Suppressor macrophage treated with lipopolysaccharide for 1 hour (primary cell): ENCODE data around the gene PBXIP1.

ENCODE experiments used
- DNase-seq, 3 donors: peaks; one replicate each; pipeline ENCODE4 v3.0.0-alpha.2; 2020 to 2022

Gene PBXIP1

GRCh38 chr1:154955718-154956543 is at the start of gene PBXIP1:
TSS of gene PBXIP1 (minus strand) at chr1:154956099. CDS start at chr1:154953721, 2,378 bp downstream.
- peak; percentile 86 to 90 (median 89) for DNase-seq

- peak in 2 of 3 donors; percentile 55 to 64 for DNase-seq
These were observed 49.4 kb upstream of the PBXIP1 start for GRCh38 chr1:155005076-155006011.

- peak in 1 of 3 donors; percentile 20 for DNase-seq
These were observed 48.6 kb upstream of the PBXIP1 start for GRCh38 chr1:155004352-155005075.

- DNase-seq = peak in 1 of 3 donors; percentile 21
These were observed 48.0 kb upstream of the PBXIP1 start for GRCh38 chr1:155003766-155004351.

GRCh38 chr1:155003227-155003765 is 47.4 kb upstream of the PBXIP1 start:
- peak in 1 of 3 donors; percentile 18 for DNase-seq

GRCh38 chr1:155002464-155003226 is 46.7 kb upstream of the PBXIP1 start, which contains the start of gene ZBTB7B:
TSS of gene ZBTB7B (plus strand) at chr1:155002802. CDS start at chr1:155014661, 11,859 bp downstream.
- DNase-seq = peak in 2 of 3 donors; percentile 50 to 62

GRCh38 chr1:155001675-155002463 is 46.0 kb upstream of the PBXIP1 start:
- peak; percentile 99 to 100 (median 99) for DNase-seq

GRCh38 chr1:155001425-155001674 is 45.5 kb upstream of the PBXIP1 start:
- DNase-seq = no peak

GRCh38 chr1:155000726-155001424 is 45.0 kb upstream of the PBXIP1 start:
- DNase-seq = peak; percentile 81 to 92 (median 81)

GRCh38 chr1:155000411-155000725 is 44.5 kb upstream of the PBXIP1 start:
- DNase-seq = no peak

- DNase-seq = no peak
These were observed 43.9 kb upstream of the PBXIP1 start for GRCh38 chr1:154999571-155000410.

- DNase-seq = peak; percentile 64 to 79 (median 68)
These were observed 43.1 kb upstream of the PBXIP1 start for GRCh38 chr1:154998818-154999570.

- DNase-seq = no peak
These were observed 42.4 kb upstream of the PBXIP1 start for GRCh38 chr1:154998201-154998780.

GRCh38 chr1:154996966-154997701 is 41.2 kb upstream of the PBXIP1 start:
- DNase-seq = peak; percentile 68 to 74 (median 74)

GRCh38 chr1:154995301-154995983 is 39.5 kb upstream of the PBXIP1 start:
- DNase-seq = peak; percentile 74 to 80 (median 75)

- no peak for DNase-seq
These were observed 38.7 kb upstream of the PBXIP1 start for GRCh38 chr1:154994591-154994990.

- DNase-seq = no peak
These were observed 38.3 kb upstream of the PBXIP1 start for GRCh38 chr1:154994269-154994587.
